Measurements from ENCODE around the gene EPB41L4A. TPM values are rescaled to one million over a fixed set of nuclear protein-coding genes. Genes with fewer than 3 reads are reported as not detected.

Gene EPB41L4A
- total and polyA plus RNA-seq, 2 experiments from 2014 or later: 0.11 to 0.76 TPM

DNA sequence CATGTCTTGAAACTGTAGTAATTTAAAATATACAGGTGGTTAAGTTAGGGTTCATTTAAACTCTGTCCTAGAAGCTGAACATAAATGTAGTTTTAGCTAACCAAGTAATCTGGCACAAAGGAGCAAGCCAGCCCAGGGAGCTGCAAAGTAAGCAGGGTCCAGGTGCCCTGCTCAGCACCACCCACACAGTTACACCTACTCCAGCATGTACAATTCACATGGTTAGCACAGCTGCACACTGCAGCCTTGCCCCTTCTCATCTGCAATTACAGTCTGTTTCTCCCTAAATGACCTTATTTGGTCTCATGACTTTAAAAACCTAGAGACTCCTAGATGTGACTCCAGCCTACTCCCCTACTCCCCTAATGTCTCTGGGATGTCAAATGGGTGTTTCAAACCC lies 128.4 kb downstream of the EPB41L4A start:
- H4K20me1 ChIP-seq (ENCODE audit: insufficient read depth): no peaks in the 10 kb centered on the region
- no peak for DNase-seq
- H3K4me3 ChIP-seq: no peak overlapping the region
- no peaks in the 10 kb centered on the region for H3K27me3 ChIP-seq (replicated peaks; ENCODE audit: insufficient read depth)
- no peaks in the 10 kb centered on the region for H3K9me2 ChIP-seq (ENCODE audit: insufficient read depth)
- H3K4me2 ChIP-seq (ENCODE audit: unreplicated experiment): no peak overlapping the region
- H3K9ac ChIP-seq: no peak overlapping the region
- in situ Hi-C loops (cut with MboI): no loop called here
- no peaks in the 10 kb centered on the region for H3K36me3 ChIP-seq (ENCODE audit: low read depth)
- H3K27ac ChIP-seq: no peak overlapping the region
- no peak for TF ChIP-seq EZH2 (IDR thresholded peaks at IDR 0.05; ENCODE audit: insufficient read depth, poor library complexity, severe bottlenecking)
- no peak for TF ChIP-seq EZH2phosphoT487 (IDR thresholded peaks at IDR 0.05; ENCODE audit: insufficient read depth, low read depth)
- no peaks in the 10 kb centered on the region for H3F3A ChIP-seq (ENCODE audit: insufficient read depth)
- H3K4me1 ChIP-seq (ENCODE audit: insufficient read depth): no peaks in the 10 kb centered on the region
- no peaks in the 10 kb centered on the region for H3K79me2 ChIP-seq (ENCODE audit: insufficient read depth)
- H3K9me3 ChIP-seq (ENCODE audit: low read depth): no peaks in the 10 kb centered on the region
- H2AFZ ChIP-seq: no peak overlapping the region

DNA sequence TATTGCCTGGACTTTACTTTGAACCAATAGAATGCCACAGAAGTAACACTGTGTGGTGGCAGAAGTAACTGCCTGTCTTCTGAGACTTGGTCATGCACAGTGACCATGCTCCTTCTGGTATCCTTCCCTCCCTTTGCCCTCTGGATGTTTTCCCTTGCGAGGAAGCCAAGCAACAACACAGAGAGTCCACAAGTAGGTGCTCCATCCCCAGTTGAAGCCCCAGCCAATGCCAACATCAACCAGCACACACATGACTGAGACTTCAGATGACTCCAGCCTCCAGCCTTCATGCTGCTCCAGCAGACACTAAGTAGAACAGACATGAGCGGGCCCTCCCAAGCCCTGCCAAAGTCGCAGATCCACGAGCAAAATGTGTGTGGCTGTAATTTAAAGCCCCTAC lies 129.6 kb downstream of the EPB41L4A start:
- no peak for DNase-seq
- no peak overlapping the region for H2AFZ ChIP-seq
- no peaks in the 10 kb centered on the region for H3K4me1 ChIP-seq (ENCODE audit: insufficient read depth)
- H4K20me1 ChIP-seq (ENCODE audit: insufficient read depth): no peaks in the 10 kb centered on the region
- H3F3A ChIP-seq (ENCODE audit: insufficient read depth): no peaks in the 10 kb centered on the region
- H3K4me2 ChIP-seq (ENCODE audit: unreplicated experiment): no peak overlapping the region
- H3K27me3 ChIP-seq (replicated peaks; ENCODE audit: insufficient read depth): no peaks in the 10 kb centered on the region
- no peaks in the 10 kb centered on the region for H3K9me2 ChIP-seq (ENCODE audit: insufficient read depth)
- WGBS, 2 experiments (ENCODE audit: low coverage in 1 of 2, low lambda C conversion rate in 2 of 2, missing lambda C conversion rate in 2 of 2): 52 to 61% methylated on average over 4 of the region's 4 CpGs
- H3K36me3 ChIP-seq (ENCODE audit: low read depth): no peaks in the 10 kb centered on the region
- no peak overlapping the region for H3K9ac ChIP-seq
- H3K27ac ChIP-seq: no peak overlapping the region
- no peaks in the 10 kb centered on the region for H3K79me2 ChIP-seq (ENCODE audit: insufficient read depth)
- in situ Hi-C loops (cut with MboI): no loop called here
- no peak overlapping the region for H3K4me3 ChIP-seq
- TF ChIP-seq EZH2 (IDR thresholded peaks at IDR 0.05; ENCODE audit: insufficient read depth, poor library complexity, severe bottlenecking) (no peak), EZH2phosphoT487 (IDR thresholded peaks at IDR 0.05; ENCODE audit: insufficient read depth, low read depth) (no peak)
- no peaks in the 10 kb centered on the region for H3K9me3 ChIP-seq (ENCODE audit: low read depth)

DNA sequence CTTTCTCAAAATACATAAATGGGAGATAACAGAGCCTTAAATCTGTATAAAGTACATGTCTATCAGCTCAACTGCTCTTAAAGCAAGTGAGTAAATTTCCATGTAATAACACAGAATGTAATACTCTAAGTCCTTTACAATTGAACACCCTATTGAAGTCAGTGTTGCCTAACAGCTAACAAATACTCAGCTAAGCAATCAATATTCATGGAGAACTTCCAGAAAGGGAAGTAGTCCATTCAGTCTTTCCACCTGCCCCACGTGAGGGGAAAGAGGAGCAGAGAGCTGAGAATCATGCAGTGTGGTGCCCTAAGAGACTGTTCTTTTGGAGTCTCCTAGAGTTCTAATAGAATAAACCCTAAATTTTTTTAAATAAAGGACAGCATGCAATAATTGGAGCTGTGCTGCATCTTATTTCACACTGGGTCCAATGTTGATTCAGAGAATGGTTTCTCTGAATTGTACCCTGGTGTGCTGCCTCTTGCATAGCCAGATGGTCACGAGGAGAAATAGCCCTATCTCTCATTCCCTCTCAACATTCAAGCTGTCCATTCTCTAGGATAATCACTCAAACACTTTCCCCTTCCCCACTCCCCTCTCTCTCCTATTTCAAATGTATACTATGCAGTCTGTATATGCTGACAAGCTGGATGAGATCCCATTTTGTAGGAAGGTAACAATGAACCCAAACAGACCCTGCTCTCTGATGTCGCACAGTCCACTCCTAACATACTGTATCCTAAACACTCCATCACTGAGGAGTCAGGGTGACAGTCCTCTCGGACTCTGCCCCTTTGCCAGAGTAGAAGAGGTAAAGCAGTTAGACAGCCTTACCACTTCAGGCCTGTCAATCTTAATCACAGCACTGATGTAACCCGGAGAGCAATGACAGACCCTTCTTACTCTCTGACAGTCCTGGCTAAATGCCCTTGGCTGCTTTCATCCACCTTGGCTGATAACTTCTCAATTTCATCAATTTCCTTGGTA lies 134.8 kb downstream of the EPB41L4A start:
- Histone ChIP-seq H4K20me1 (ENCODE audit: insufficient read depth) (no peaks in the 10 kb centered on the region), H3K27me3 (replicated peaks; ENCODE audit: insufficient read depth) (no peaks in the 10 kb centered on the region), H3F3A (ENCODE audit: insufficient read depth) (no peaks in the 10 kb centered on the region), H3K9me3 (ENCODE audit: low read depth) (no peaks in the 10 kb centered on the region), H3K36me3 (ENCODE audit: low read depth) (no peaks in the 10 kb centered on the region), H3K4me2 (ENCODE audit: unreplicated experiment) (no peak overlapping the region), H3K79me2 (ENCODE audit: insufficient read depth) (no peaks in the 10 kb centered on the region), H3K9me2 (ENCODE audit: insufficient read depth) (no peaks in the 10 kb centered on the region), H3K4me3 (no peak overlapping the region), H3K27ac (no peak overlapping the region), H3K4me1 (ENCODE audit: insufficient read depth) (no peaks in the 10 kb centered on the region), H2AFZ (no peak overlapping the region), H3K9ac (no peak overlapping the region)
- WGBS, 2 experiments (ENCODE audit: low coverage in 1 of 2, low lambda C conversion rate in 2 of 2, missing lambda C conversion rate in 2 of 2): 51 to 52% methylated on average over 5 of the region's 5 CpGs
- in situ Hi-C loops (cut with MboI): no loop called here
- TF ChIP-seq EZH2 (IDR thresholded peaks at IDR 0.05; ENCODE audit: insufficient read depth, poor library complexity, severe bottlenecking) (no peak), EZH2phosphoT487 (IDR thresholded peaks at IDR 0.05; ENCODE audit: insufficient read depth, low read depth) (no peak)
- no peak for DNase-seq

DNA sequence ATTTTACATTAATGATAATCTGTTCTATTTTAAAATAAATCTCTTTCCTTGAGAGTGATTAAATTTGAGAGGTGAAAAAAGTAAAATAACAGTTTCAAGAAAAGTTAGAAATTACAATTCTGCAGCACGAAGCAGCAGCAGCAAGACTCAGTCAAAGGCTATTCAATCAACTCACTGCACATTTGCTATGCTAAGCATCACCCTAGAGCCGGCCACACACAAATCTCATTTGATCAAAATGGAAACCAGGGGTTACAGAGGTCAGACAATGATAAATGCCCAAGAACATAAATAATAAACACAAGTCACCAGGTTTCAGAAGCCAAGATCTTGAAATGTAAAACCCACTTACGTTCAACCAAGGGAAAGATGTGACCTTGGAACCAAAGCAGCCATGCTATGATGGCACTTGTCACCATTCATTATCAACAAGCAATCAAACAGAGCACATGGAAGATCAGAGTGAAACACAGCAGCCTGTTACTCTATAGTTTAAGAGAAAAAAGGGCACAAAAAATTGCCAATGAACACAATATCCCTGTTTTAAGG lies 136.0 kb downstream of the EPB41L4A start:
- Histone ChIP-seq H3K27ac (no peak overlapping the region), H4K20me1 (ENCODE audit: insufficient read depth) (no peaks in the 10 kb centered on the region), H2AFZ (no peak overlapping the region), H3K36me3 (ENCODE audit: low read depth) (no peaks in the 10 kb centered on the region), H3K4me3 (no peak overlapping the region), H3K9me2 (ENCODE audit: insufficient read depth) (no peaks in the 10 kb centered on the region), H3K27me3 (replicated peaks; ENCODE audit: insufficient read depth) (no peaks in the 10 kb centered on the region), H3K4me2 (ENCODE audit: unreplicated experiment) (no peak overlapping the region), H3F3A (ENCODE audit: insufficient read depth) (no peaks in the 10 kb centered on the region), H3K79me2 (ENCODE audit: insufficient read depth) (no peaks in the 10 kb centered on the region), H3K4me1 (ENCODE audit: insufficient read depth) (no peaks in the 10 kb centered on the region), H3K9ac (no peak overlapping the region), H3K9me3 (ENCODE audit: low read depth) (no peaks in the 10 kb centered on the region)
- DNase-seq: no peak
- in situ Hi-C loops (cut with MboI): no loop called here
- TF ChIP-seq EZH2phosphoT487 (IDR thresholded peaks at IDR 0.05; ENCODE audit: insufficient read depth, low read depth) (no peak), EZH2 (IDR thresholded peaks at IDR 0.05; ENCODE audit: insufficient read depth, poor library complexity, severe bottlenecking) (no peak)
- 36 to 45% methylated on average over 3 of the region's 3 CpGs for WGBS, 2 experiments (ENCODE audit: low coverage in 1 of 2, low lambda C conversion rate in 2 of 2, missing lambda C conversion rate in 2 of 2)

Measured in GM23248 (cell line).